Mucosa of rectum (tissue), 2 donors: ENCODE measurements around the gene U2AF1L4.

Experiments
- H3K27ac ChIP-seq, 2 donors: one replicate each; pipeline ENCODE4 v1.7.0; 2013; ENCODE audit warnings: inconsistent platforms in 2 of 2, low read depth in 2 of 2, low read length in 2 of 2
- H3K27me3 ChIP-seq, 2 donors: one replicate each; pipeline ENCODE4 v1.7.0; 2013; ENCODE audit warnings: low read length in 2 of 2; ENCODE audit not compliant: control insufficient read depth in 2 of 2, insufficient read depth in 2 of 2
- H3K36me3 ChIP-seq, 2 donors: one replicate each; pipeline ENCODE4 v1.7.0; 2013; ENCODE audit warnings: low read length in 2 of 2; ENCODE audit not compliant: control insufficient read depth in 2 of 2, insufficient read depth in 2 of 2
- H3K4me1 ChIP-seq, 2 donors: one replicate each; pipeline ENCODE4 v1.7.0; 2013; ENCODE audit warnings: low read length in 2 of 2, mild to moderate bottlenecking in 1 of 2; ENCODE audit not compliant: control insufficient read depth in 2 of 2, insufficient read depth in 2 of 2
- H3K4me3 ChIP-seq, 2 donors: one replicate each; pipeline ENCODE4 v1.7.0; 2013; ENCODE audit warnings: low read length in 2 of 2
- H3K9ac ChIP-seq, 2 donors: one replicate each; pipeline ENCODE4 v1.7.0; 2013; ENCODE audit warnings: low read length in 2 of 2, low read depth in 1 of 2, mild to moderate bottlenecking in 1 of 2
- H3K9me3 ChIP-seq, 2 donors: one replicate each; pipeline ENCODE4 v1.7.0; 2013; ENCODE audit warnings: low read length in 2 of 2; ENCODE audit not compliant: control insufficient read depth in 2 of 2
- donor health status: healthy.
- donor health status: Normal muscosa, but diverticular disease.

The U2AF1L4 gene

GRCh38 chr19:35717665-35718344, 27.4 kb downstream of the U2AF1L4 start, which contains the start of gene KMT2B:
Gene KMT2B, plus strand, starts transcription at chr19:35718003. Its CDS starts 16 bp downstream, at chr19:35718019.
- Histone ChIP-seq H3K9ac (peak within 1 kb of the TSS; percentile 76 to 80), H3K4me1 (peaks cover 21 to 30% of the 10 kb centered on the region in 2 donors), H3K4me3 (peak within 1 kb of the TSS; percentile 83 to 88), H3K27me3 (no peaks in the 10 kb centered on the region), H3K9me3 (no peaks in the 10 kb centered on the region), H3K36me3 (peaks cover 12 to 16% of the 10 kb centered on the region in 2 donors), H3K27ac (peak within 1 kb of the TSS; percentile 84 to 87)

DNA sequence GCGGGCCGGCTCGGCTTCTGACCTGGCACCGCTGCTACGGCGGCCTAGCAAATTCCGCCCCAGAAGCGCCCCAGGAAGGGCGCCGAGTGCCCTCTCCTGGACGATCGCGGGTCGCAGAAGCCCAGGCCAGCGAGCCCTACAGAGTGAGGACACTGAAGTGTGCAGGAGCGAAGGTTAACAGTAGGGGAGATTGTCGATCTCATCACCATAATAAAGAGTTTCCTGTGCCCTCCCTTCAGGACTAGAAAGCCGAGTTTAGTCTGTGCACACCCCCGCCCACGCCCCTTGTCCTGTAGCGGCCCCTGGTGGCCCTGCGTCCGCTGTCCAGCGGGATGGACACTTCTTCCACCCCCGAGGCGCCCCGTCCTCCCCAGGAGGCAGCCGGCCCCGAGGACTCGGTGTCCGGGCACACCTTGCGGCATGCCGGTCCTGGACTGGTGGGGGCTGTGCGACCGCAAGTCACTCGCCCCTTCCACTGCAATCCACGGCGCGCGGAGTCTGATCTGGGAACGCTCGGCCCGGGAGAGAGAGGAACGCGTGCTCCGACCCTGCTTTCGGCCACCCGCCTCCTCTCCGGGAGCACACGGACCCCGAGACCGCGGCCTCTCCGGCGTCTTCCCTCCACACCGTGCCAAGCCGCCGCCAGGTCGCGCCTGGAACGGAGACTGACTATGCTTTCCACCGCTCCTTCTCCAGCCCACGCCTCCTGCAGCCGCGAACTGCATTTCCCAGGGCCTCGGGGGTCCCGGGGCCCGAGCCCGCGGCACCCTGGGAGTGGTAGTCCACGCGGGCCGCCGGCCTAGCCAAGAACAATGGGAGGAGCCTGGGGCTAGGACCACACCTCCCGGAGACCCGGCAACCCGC, 28.2 kb downstream of the U2AF1L4 start:
- H3K4me3 ChIP-seq, result peak overlapping the region; percentile 83 to 88

GRCh38 chr19:35715981-35716800, 29.0 kb downstream of the U2AF1L4 start:
- no peaks in the 10 kb centered on the region for H3K27me3 ChIP-seq
- peak overlapping the region; percentile 83 to 88 for H3K4me3 ChIP-seq
- peak overlapping the region; percentile 76 to 80 for H3K9ac ChIP-seq
- H3K4me1 ChIP-seq, result peaks cover 21 to 30% of the 10 kb centered on the region in 2 donors
- peak overlapping the region; percentile 84 to 87 for H3K27ac ChIP-seq
- H3K36me3 ChIP-seq, result peaks cover under 1 to 2% of the 10 kb centered on the region in 2 donors
- H3K9me3 ChIP-seq, result no peaks in the 10 kb centered on the region

More for the DNA sequence above, 28.2 kb downstream of the U2AF1L4 start:
- Histone ChIP-seq H3K27ac (peak overlapping the region; percentile 84 to 87), H3K4me1 (peaks cover 21 to 30% of the 10 kb centered on the region in 2 donors), H3K9me3 (no peaks in the 10 kb centered on the region), H3K27me3 (no peaks in the 10 kb centered on the region), H3K9ac (peak overlapping the region; percentile 76 to 80), H3K36me3 (peaks cover 6 to 8% of the 10 kb centered on the region in 2 donors)

DNA sequence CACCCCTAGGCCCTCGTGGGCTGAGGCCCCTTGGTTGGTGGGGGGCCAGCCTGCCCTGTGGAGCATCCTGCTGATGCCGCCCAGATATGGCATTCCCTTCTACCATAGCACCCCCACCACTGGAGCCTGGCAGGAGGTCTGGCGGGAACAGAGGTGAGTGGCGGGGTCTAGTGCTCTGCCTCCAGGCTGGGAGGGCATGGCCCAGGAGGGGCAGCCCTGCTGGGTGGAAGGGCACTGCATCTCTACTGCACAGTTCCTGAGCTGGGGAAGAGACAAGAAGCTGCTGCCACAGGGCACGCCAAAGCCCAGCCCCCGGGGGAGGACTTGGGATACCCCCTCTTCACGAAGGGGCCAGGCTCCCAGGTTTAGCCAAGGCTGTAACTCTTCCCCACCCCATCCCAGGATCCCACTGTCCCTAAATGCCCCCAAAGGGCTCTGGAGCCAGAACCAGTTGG, 29.8 kb downstream of the U2AF1L4 start:
- Histone ChIP-seq H3K9me3 (no peaks in the 10 kb centered on the region), H3K27ac (peak overlapping the region in 1 of 2 donors; percentile 87), H3K9ac (peak overlapping the region in 1 of 2 donors; percentile 76), H3K36me3 (peaks cover 0 to 2% of the 10 kb centered on the region in 2 donors), H3K27me3 (no peaks in the 10 kb centered on the region), H3K4me1 (peaks cover 21 to 30% of the 10 kb centered on the region in 2 donors), H3K4me3 (peak overlapping the region; percentile 83 to 88)

DNA sequence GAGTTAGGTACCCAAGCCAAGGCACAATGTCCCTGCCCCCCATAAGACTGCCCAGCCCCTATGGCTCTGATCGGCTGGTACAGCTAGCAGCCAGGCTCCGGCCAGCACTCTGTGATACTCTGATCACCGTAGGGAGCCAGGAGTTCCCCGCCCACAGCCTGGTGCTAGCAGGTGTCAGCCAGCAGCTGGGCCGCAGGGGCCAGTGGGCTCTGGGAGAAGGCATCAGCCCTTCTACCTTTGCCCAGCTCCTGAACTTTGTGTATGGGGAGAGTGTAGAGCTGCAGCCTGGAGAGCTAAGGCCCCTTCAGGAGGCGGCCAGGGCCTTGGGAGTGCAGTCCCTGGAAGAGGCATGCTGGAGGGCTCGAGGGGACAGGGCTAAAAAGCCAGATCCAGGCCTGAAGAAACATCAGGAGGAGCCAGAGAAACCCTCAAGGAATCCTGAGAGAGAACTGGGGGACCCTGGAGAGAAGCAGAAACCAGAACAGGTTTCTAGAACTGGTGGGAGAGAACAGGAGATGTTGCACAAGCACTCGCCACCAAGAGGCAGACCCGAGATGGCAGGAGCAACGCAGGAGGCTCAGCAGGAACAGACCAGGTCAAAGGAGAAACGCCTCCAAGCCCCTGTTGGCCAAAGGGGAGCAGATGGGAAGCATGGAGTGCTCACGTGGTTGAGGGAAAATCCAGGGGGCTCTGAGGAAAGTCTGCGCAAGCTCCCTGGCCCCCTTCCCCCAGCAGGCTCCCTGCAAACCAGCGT, 30.4 kb downstream of the U2AF1L4 start:
- H3K9ac ChIP-seq, result no peak overlapping the region
- peak overlapping the region in 1 of 2 donors; percentile 35 for H3K27ac ChIP-seq
- peaks cover 21 to 30% of the 10 kb centered on the region in 2 donors for H3K4me1 ChIP-seq
- no peaks in the 10 kb centered on the region for H3K9me3 ChIP-seq
- H3K27me3 ChIP-seq, result no peaks in the 10 kb centered on the region
- no peaks in the 10 kb centered on the region for H3K36me3 ChIP-seq
- H3K4me3 ChIP-seq, result no peak overlapping the region

- Histone ChIP-seq H3K27ac (peak overlapping the region in 1 of 2 donors; percentile 35), H3K36me3 (no peaks in the 10 kb centered on the region), H3K4me3 (peak overlapping the region in 1 of 2 donors; percentile 33)
Measured at GRCh38 chr19:35713904-35714495, 31.2 kb downstream of the U2AF1L4 start.

DNA sequence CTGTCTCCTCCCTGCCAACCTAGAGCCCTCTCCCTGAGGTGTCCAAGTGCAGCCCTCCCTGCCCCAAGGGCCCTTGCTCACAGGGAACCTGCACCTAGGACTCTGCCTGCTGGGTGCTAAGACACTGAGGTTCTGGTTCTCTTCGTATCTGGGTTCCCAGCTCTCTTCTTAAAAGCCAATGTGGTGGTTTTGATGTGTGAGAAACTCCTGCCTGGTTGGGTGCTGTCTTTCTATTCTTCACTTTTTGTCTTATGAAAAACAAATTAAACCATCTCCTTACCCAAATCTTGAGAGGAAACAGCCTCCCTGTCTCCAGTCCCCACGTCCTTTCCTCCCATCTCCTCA, 31.7 kb downstream of the U2AF1L4 start:
- Histone ChIP-seq H3K36me3 (no peaks in the 10 kb centered on the region), H3K4me1 (peaks cover 12 to 20% of the 10 kb centered on the region in 2 donors), H3K4me3 (peak overlapping the region in 1 of 2 donors; percentile 33), H3K27ac (peak overlapping the region in 1 of 2 donors; percentile 18), H3K9ac (no peak overlapping the region), H3K27me3 (no peaks in the 10 kb centered on the region), H3K9me3 (no peaks in the 10 kb centered on the region)

More at GRCh38 chr19:35713904-35714495, 31.2 kb downstream of the U2AF1L4 start:
- Histone ChIP-seq H3K27me3 (no peaks in the 10 kb centered on the region), H3K9me3 (no peaks in the 10 kb centered on the region), H3K9ac (no peak overlapping the region), H3K4me1 (peaks cover 16 to 25% of the 10 kb centered on the region in 2 donors)

GRCh38 chr19:35712567-35713505, 32.4 kb downstream of the U2AF1L4 start:
- Histone ChIP-seq H3K27me3 (no peaks in the 10 kb centered on the region), H3K4me3 (peak overlapping the region in 1 of 2 donors; percentile 29), H3K9ac (no peak overlapping the region), H3K4me1 (peaks cover 12 to 20% of the 10 kb centered on the region in 2 donors), H3K27ac (peak overlapping the region in 1 of 2 donors; percentile 18), H3K9me3 (no peaks in the 10 kb centered on the region), H3K36me3 (no peaks in the 10 kb centered on the region)
